Erythroblast (primary cell): ENCODE measurements around the gene ITGAD.

ENCODE experiments used
- GATA1 ChIP-seq: IDR thresholded peaks from 2 replicates; pipeline ENCODE4 v1.6.1; 2011; ENCODE audit warnings: low read depth, mild to moderate bottlenecking, control low read depth, low read length, moderate library complexity
- POLR2A ChIP-seq: IDR thresholded peaks from 2 replicates; pipeline ENCODE4 v1.6.1; 2011; ENCODE audit warnings: mild to moderate bottlenecking, low read length

DNA sequence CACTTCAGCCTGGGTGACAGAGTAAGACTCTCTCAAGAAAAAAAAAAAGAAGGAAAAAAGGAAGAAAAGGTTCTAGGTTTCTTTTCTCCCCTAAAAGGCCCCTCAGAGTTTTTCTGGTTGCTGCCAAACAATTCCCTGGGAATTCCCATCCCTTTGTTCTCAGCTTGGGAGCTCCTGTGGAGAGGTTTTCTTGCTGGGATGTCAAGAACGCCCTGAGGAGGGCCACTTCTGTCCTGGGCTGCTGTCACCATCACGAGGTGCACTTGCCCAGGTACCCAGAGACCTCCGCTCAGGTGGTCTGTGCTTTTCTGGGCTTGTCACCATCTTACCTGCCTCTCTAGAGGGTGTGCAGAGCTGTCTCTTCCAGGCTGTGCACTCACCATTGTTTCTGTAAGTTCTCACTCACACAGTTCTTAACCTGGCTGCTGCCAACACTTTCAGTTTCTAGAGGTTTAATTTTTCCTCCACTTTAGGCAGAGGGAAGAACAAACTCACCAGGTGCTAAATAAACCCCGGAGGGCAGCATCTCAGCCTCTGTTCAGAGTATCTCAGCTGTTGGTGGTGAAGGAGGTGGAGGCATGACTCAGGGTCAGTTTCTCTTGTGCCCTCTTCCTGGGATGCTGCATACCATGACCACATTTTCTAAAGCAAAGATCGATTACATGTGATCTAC is 37.4 kb downstream of the ITGAD start:
- TF ChIP-seq POLR2A, result no peak
- TF ChIP-seq GATA1, result no peak
